GM18511 (cell line): ENCODE data around the gene PRKCSH.

Experiments
- ATAC-seq: cut with Tn5 transposase; IDR thresholded peaks from one replicate; pipeline ENCODE4 v1.9.1; 2021; ENCODE audit warnings: mild to moderate bottlenecking, moderate library complexity; ENCODE audit not compliant: unreplicated experiment

PRKCSH gene

DNA sequence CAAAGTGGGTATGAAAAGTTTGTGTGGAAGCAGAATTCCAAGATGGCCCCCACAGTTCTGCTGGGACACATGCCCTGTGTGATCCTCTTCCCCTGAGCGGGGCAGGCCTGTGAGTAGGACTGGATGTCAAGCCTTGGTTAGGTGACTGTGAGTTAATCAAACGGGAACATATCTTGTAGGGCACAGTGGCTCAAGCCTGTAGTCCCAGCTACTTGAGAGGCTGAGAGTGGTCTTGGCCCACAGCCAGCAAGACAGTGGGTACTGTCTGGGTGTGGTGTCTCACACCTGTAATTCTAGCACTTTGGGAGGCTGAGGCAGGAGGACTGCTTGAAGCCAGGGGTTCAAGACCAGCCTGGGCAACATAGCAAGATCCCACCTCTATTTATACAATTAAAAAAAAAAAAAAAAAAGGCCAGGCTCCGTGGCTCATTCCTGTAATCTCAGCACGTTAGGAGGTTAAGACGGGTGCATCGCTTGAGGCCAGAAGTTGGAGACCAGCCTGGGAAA is 63.8 kb downstream of the PRKCSH start:
- no peak for ATAC-seq

GRCh38 chr19:11499890-11500420 is 64.5 kb downstream of the PRKCSH start:
- ATAC-seq = no peak
